Esophagus muscularis mucosa (tissue), 4 donors: ENCODE measurements around the gene RAB10.

Experiments used
- EP300 ChIP-seq: sonication (generic); formaldehyde crosslinking; IDR thresholded peaks from one replicate; pipeline ENCODE4 v1.6.1; 2017; ENCODE audit warnings: antibody characterized with exemption
- POLR2A ChIP-seq: fragments of 450-650 bp; IDR thresholded peaks from one replicate; pipeline ENCODE4 v1.6.1; 2017; ENCODE audit warnings: antibody characterized with exemption, moderate library complexity, mild to moderate bottlenecking, low read depth
- POLR2AphosphoS5 ChIP-seq, 2 donors: sonication (generic); formaldehyde crosslinking; IDR thresholded peaks; one replicate each; pipeline ENCODE4 v1.6.1; 2017; ENCODE audit warnings: antibody characterized with exemption in 2 of 2
- TF ChIP-seq, protein P1 (sequence below), 3 experiments: fragments of 200-600 bp in 2 of 3; fragments of 450-650 bp in 1 of 3; sonication (generic) in 2 of 3; IDR thresholded peaks; one replicate each; pipeline ENCODE4 v1.5.1; 2017 to 2019; ENCODE audit warnings: antibody characterized with exemption in 3 of 3, mild to moderate bottlenecking in 2 of 3, moderate library complexity in 1 of 3

DNA sequence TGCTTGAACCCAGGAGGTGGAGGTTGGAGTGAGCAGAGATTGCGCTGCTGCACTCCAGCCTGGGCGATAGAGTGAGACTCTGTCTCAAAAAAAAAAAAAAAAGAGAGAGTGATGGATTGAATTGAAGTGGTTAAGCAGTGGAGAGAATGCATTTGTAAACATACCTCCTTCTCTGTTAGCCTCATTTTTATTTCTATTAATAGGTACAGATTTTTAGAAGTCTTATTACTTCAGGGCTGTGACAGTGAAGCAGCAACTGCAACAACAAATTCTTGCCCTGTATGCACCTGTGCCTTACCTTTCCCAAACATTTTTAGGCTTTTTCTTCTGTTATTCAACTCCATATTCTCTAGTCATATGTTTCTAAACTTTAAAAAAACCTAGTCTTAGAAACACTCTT, 55.5 kb downstream of the RAB10 start:
- TF ChIP-seq, protein P1, sequence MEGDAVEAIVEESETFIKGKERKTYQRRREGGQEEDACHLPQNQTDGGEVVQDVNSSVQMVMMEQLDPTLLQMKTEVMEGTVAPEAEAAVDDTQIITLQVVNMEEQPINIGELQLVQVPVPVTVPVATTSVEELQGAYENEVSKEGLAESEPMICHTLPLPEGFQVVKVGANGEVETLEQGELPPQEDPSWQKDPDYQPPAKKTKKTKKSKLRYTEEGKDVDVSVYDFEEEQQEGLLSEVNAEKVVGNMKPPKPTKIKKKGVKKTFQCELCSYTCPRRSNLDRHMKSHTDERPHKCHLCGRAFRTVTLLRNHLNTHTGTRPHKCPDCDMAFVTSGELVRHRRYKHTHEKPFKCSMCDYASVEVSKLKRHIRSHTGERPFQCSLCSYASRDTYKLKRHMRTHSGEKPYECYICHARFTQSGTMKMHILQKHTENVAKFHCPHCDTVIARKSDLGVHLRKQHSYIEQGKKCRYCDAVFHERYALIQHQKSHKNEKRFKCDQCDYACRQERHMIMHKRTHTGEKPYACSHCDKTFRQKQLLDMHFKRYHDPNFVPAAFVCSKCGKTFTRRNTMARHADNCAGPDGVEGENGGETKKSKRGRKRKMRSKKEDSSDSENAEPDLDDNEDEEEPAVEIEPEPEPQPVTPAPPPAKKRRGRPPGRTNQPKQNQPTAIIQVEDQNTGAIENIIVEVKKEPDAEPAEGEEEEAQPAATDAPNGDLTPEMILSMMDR (IDR thresholded peaks at IDR 0.05) = no peak
- TF ChIP-seq POLR2A = no peak
- TF ChIP-seq POLR2AphosphoS5 (IDR thresholded peaks at IDR 0.05) = no peak
- TF ChIP-seq EP300 = no peak
